ENCODE results near the gene GNB1.

Gene GNB1

GRCh38 chr1:1832820-1833219 lies 58.1 kb downstream of the GNB1 start:
- DNase-seq (ENCODE audit: low read depth in 2 of 2, low spot score in 1 of 2), result no peak

GRCh38 chr1:1832166-1832565 lies 58.7 kb downstream of the GNB1 start:
- DNase-seq (ENCODE audit: low read depth in 2 of 2, low spot score in 1 of 2), result no peak

GRCh38 chr1:1827089-1827848 lies 63.6 kb downstream of the GNB1 start:
- no peak for DNase-seq (ENCODE audit: low read depth in 2 of 2, low spot score in 1 of 2)

- DNase-seq (ENCODE audit: low read depth in 2 of 2, low spot score in 1 of 2), result no peak
Observed at GRCh38 chr1:1826356-1827088, 64.4 kb downstream of the GNB1 start.

GRCh38 chr1:1825217-1825616 lies 65.7 kb downstream of the GNB1 start:
- no peak for DNase-seq (ENCODE audit: low read depth in 2 of 2, low spot score in 1 of 2)

- DNase-seq (ENCODE audit: low read depth in 2 of 2, low spot score in 1 of 2), result no peak
Observed at GRCh38 chr1:1819762-1820161, 71.1 kb downstream of the GNB1 start.

- DNase-seq (ENCODE audit: low read depth in 2 of 2, low spot score in 1 of 2), result no peak
Observed at GRCh38 chr1:1817221-1817620, 73.7 kb downstream of the GNB1 start.

- no peak for DNase-seq (ENCODE audit: low read depth in 2 of 2, low spot score in 1 of 2)
Observed at GRCh38 chr1:1815606-1816281, 75.1 kb downstream of the GNB1 start.

- DNase-seq (ENCODE audit: low read depth in 2 of 2, low spot score in 1 of 2), result no peak
Observed at GRCh38 chr1:1809489-1809888, 81.4 kb downstream of the GNB1 start.

GRCh38 chr1:1808206-1808605 lies 82.7 kb downstream of the GNB1 start:
- DNase-seq (ENCODE audit: low read depth in 2 of 2, low spot score in 1 of 2), result no peak

- DNase-seq (ENCODE audit: low read depth in 2 of 2, low spot score in 1 of 2), result no peak
Observed at GRCh38 chr1:1806890-1807289, 84.0 kb downstream of the GNB1 start.

- no peak for DNase-seq (ENCODE audit: low read depth in 2 of 2, low spot score in 1 of 2)
Observed at GRCh38 chr1:1804301-1804700, 86.6 kb downstream of the GNB1 start.

GRCh38 chr1:1802871-1803270 lies 88.0 kb downstream of the GNB1 start:
- no peak for DNase-seq (ENCODE audit: low read depth in 2 of 2, low spot score in 1 of 2)

- no peak for DNase-seq (ENCODE audit: low read depth in 2 of 2, low spot score in 1 of 2)
Observed at GRCh38 chr1:1799716-1800115, 91.2 kb downstream of the GNB1 start.

- DNase-seq (ENCODE audit: low read depth in 2 of 2, low spot score in 1 of 2), result no peak
Observed at GRCh38 chr1:1797731-1798341, 93.1 kb downstream of the GNB1 start.

- no peak for DNase-seq (ENCODE audit: low read depth in 2 of 2, low spot score in 1 of 2)
Observed at GRCh38 chr1:1796466-1796865, 94.4 kb downstream of the GNB1 start.

- DNase-seq (ENCODE audit: low read depth in 2 of 2, low spot score in 1 of 2), result no peak
Observed at GRCh38 chr1:1794999-1795398, 95.9 kb downstream of the GNB1 start.

GRCh38 chr1:1793481-1794244 lies 97.2 kb downstream of the GNB1 start:
- DNase-seq (ENCODE audit: low read depth in 2 of 2, low spot score in 1 of 2), result no peak

- DNase-seq (ENCODE audit: low read depth in 2 of 2, low spot score in 1 of 2), result no peak
Observed at GRCh38 chr1:1788646-1789431, 102.0 kb downstream of the GNB1 start.

GRCh38 chr1:1788136-1788535 lies 102.8 kb downstream of the GNB1 start:
- DNase-seq (ENCODE audit: low read depth in 2 of 2, low spot score in 1 of 2), result no peak

All from stimulated activated CD8-positive, alpha-beta memory T cell treated with anti-CD3 and anti-CD28 coated beads, Interleukin-4, amount 100 ng/mL, for 1 hour (primary cell).